Measurements from ENCODE around the gene SHQ1.
A peak's percentile ranks its signal among the peaks of the same experiment; 100 is the strongest.

Gene SHQ1

GRCh38 chr3:72816862-72817355 is 31.3 kb downstream of the SHQ1 start:
- no peak for DNase-seq (ENCODE audit: low read depth)
- TF ChIP-seq CTCF (conservative IDR thresholded peaks at IDR 0.05; ENCODE audit: control insufficient read depth, insufficient read depth, low read depth, low read length) = no peak
- H3K4me3 ChIP-seq (ENCODE audit: control insufficient read depth, low read depth, low read length) = no peak overlapping the region

- no peak overlapping the region for H3K4me3 ChIP-seq (ENCODE audit: control insufficient read depth, low read depth, low read length)
- TF ChIP-seq CTCF (conservative IDR thresholded peaks at IDR 0.05; ENCODE audit: control insufficient read depth, insufficient read depth, low read depth, low read length) = no peak
- DNase-seq (ENCODE audit: low read depth) = no peak
Measured at GRCh38 chr3:72814308-72814707, 33.9 kb downstream of the SHQ1 start.

- TF ChIP-seq CTCF (conservative IDR thresholded peaks at IDR 0.05; ENCODE audit: control insufficient read depth, insufficient read depth, low read depth, low read length) = no peak
- DNase-seq (ENCODE audit: low read depth) = no peak
- H3K4me3 ChIP-seq (ENCODE audit: control insufficient read depth, low read depth, low read length) = no peak overlapping the region
Measured at GRCh38 chr3:72812201-72812600, 36.0 kb downstream of the SHQ1 start.

- DNase-seq (ENCODE audit: low read depth) = no peak
- H3K4me3 ChIP-seq (ENCODE audit: control insufficient read depth, low read depth, low read length) = no peak overlapping the region
- no peak for TF ChIP-seq CTCF (conservative IDR thresholded peaks at IDR 0.05; ENCODE audit: control insufficient read depth, insufficient read depth, low read depth, low read length)
Measured at GRCh38 chr3:72811571-72811970, 36.7 kb downstream of the SHQ1 start.

- H3K4me3 ChIP-seq (ENCODE audit: control insufficient read depth, low read depth, low read length) = no peak overlapping the region
- DNase-seq (ENCODE audit: low read depth) = peak; percentile 28
- no peak for TF ChIP-seq CTCF (conservative IDR thresholded peaks at IDR 0.05; ENCODE audit: control insufficient read depth, insufficient read depth, low read depth, low read length)
Measured at GRCh38 chr3:72810659-72811434, 37.4 kb downstream of the SHQ1 start.

- no peak overlapping the region for H3K4me3 ChIP-seq (ENCODE audit: control insufficient read depth, low read depth, low read length)
- no peak for TF ChIP-seq CTCF (conservative IDR thresholded peaks at IDR 0.05; ENCODE audit: control insufficient read depth, insufficient read depth, low read depth, low read length)
- no peak for DNase-seq (ENCODE audit: low read depth)
Measured at GRCh38 chr3:72810063-72810462, 38.2 kb downstream of the SHQ1 start.
